ENCODE results near the gene UBLCP1.

Gene UBLCP1

GRCh38 chr5:159262859-159263568, at the start of gene UBLCP1:
TSS of gene UBLCP1 (plus strand) at chr5:159263290. CDS start at chr5:159268916, 5,626 bp downstream.
- no peak for TF ChIP-seq CTCF (conservative IDR thresholded peaks at IDR 0.05; ENCODE audit: low read length)
- peak within 1 kb of the TSS; percentile 96 for H3K4me3 ChIP-seq (ENCODE audit: low read length)
- peak; percentile 71 for DNase-seq (ENCODE audit: low read depth)

- no peak for DNase-seq (ENCODE audit: low read depth)
- TF ChIP-seq CTCF (conservative IDR thresholded peaks at IDR 0.05; ENCODE audit: low read length), result no peak
- no peak overlapping the region for H3K4me3 ChIP-seq (ENCODE audit: low read length)
These were observed 48.4 kb upstream of the UBLCP1 start for GRCh38 chr5:159214486-159215271.

GRCh38 chr5:159215886-159216285, 47.2 kb upstream of the UBLCP1 start:
- no peak for DNase-seq (ENCODE audit: low read depth)
- no peak for TF ChIP-seq CTCF (conservative IDR thresholded peaks at IDR 0.05; ENCODE audit: low read length)
- H3K4me3 ChIP-seq (ENCODE audit: low read length), result no peak overlapping the region

GRCh38 chr5:159216454-159216853, 46.6 kb upstream of the UBLCP1 start:
- TF ChIP-seq CTCF (conservative IDR thresholded peaks at IDR 0.05; ENCODE audit: low read length), result no peak
- no peak overlapping the region for H3K4me3 ChIP-seq (ENCODE audit: low read length)
- DNase-seq (ENCODE audit: low read depth), result no peak

- no peak for DNase-seq (ENCODE audit: low read depth)
- no peak for TF ChIP-seq CTCF (conservative IDR thresholded peaks at IDR 0.05; ENCODE audit: low read length)
- no peak overlapping the region for H3K4me3 ChIP-seq (ENCODE audit: low read length)
These were observed 45.9 kb upstream of the UBLCP1 start for GRCh38 chr5:159217236-159217635.

GRCh38 chr5:159218595-159219023, 44.5 kb upstream of the UBLCP1 start:
- H3K4me3 ChIP-seq (ENCODE audit: low read length), result no peak overlapping the region

More at GRCh38 chr5:159218595-159219023, 44.5 kb upstream of the UBLCP1 start:
- no peak for TF ChIP-seq CTCF (conservative IDR thresholded peaks at IDR 0.05; ENCODE audit: low read length)
- peak; percentile 58 for DNase-seq (ENCODE audit: low read depth)
